ENCODE data around the gene HSD17B2.

- TF ChIP-seq CTCF (IDR thresholded peaks at IDR 0.05) (no peak), POLR2A (IDR thresholded peaks at IDR 0.05) (no peak)
Observed at GRCh38 chr16:82042846-82043245, 7.8 kb downstream of the HSD17B2 start.
